ENCODE results near the gene SIRT6.

Gene SIRT6

DNA sequence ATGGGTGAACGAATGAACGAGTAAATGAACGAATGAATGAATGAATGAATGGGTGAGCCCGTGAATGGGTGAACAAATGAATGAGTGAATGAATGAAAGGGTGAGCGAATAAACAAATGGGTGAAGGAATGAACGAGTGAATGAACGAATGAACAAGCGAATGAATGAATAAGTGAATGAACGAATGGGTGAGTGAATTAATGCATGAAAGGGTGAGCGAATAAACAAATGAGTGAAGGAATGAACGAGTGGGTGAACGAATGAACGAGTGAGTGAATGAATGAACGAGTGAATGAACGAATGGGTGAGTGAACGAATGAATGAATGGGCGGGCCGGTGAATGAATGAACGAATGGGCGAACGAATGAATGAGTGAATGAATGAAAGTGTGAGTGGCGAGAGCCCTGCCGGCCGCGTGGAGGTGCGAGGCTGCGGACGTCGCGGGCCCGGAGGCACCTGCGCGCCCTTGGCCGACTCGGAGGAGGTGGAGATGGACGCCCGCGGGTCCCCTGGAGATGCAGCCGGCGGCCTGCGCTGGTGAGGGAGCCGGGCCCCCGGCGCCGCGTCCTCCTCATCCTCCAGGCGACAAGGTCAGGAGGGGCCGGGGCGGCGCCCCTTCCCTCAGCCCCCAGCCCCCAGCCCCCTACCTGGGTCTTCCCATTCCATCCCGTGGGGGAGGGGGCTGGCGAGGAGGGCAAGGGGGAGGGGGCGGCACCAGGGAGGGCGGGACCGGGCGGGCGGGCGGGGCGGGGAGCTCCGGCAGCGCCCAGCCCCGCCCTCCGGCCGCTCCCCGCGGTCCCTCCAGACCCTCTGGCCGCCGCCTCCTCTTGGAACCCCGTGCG is 15.5 kb upstream of the SIRT6 start (continued):
- no peak for TF ChIP-seq ZSCAN30 (tag by site-specific recombination; IDR thresholded peaks at IDR 0.05)
- TF ChIP-seq ZNF530 (tag by site-specific recombination; IDR thresholded peaks at IDR 0.05; ENCODE audit: low read depth), result no peak
- TF ChIP-seq ZNF146 (tag by site-specific recombination; IDR thresholded peaks at IDR 0.05), result no peak
- TF ChIP-seq ZNF157 (tag by site-specific recombination; IDR thresholded peaks at IDR 0.05), result no peak
- TF ChIP-seq, protein P1, sequence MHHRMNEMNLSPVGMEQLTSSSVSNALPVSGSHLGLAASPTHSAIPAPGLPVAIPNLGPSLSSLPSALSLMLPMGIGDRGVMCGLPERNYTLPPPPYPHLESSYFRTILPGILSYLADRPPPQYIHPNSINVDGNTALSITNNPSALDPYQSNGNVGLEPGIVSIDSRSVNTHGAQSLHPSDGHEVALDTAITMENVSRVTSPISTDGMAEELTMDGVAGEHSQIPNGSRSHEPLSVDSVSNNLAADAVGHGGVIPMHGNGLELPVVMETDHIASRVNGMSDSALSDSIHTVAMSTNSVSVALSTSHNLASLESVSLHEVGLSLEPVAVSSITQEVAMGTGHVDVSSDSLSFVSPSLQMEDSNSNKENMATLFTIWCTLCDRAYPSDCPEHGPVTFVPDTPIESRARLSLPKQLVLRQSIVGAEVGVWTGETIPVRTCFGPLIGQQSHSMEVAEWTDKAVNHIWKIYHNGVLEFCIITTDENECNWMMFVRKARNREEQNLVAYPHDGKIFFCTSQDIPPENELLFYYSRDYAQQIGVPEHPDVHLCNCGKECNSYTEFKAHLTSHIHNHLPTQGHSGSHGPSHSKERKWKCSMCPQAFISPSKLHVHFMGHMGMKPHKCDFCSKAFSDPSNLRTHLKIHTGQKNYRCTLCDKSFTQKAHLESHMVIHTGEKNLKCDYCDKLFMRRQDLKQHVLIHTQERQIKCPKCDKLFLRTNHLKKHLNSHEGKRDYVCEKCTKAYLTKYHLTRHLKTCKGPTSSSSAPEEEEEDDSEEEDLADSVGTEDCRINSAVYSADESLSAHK (tag by site-specific recombination; IDR thresholded peaks at IDR 0.05), result no peak
- TF ChIP-seq, protein P2, sequence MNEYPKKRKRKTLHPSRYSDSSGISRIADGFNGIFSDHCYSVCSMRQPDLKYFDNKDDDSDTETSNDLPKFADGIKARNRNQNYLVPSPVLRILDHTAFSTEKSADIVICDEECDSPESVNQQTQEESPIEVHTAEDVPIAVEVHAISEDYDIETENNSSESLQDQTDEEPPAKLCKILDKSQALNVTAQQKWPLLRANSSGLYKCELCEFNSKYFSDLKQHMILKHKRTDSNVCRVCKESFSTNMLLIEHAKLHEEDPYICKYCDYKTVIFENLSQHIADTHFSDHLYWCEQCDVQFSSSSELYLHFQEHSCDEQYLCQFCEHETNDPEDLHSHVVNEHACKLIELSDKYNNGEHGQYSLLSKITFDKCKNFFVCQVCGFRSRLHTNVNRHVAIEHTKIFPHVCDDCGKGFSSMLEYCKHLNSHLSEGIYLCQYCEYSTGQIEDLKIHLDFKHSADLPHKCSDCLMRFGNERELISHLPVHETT (tag by site-specific recombination; IDR thresholded peaks at IDR 0.05), result 0 out of 2 replicates have a peak, but pooled peaks have one; percentile 60
- 0 out of 2 replicates have a peak, but pooled peaks have one; percentile 17 for TF ChIP-seq ZNF629 (tag by site-specific recombination; IDR thresholded peaks at IDR 0.05)
- no peak for TF ChIP-seq GLIS2 (tag by site-specific recombination; IDR thresholded peaks at IDR 0.05)
- no peak for TF ChIP-seq ZNF658 (tag by site-specific recombination; IDR thresholded peaks at IDR 0.05)
- no peak for TF ChIP-seq FEZF1 (tag by site-specific recombination; IDR thresholded peaks at IDR 0.05)
- TF ChIP-seq ZBTB21 (tag by site-specific recombination; IDR thresholded peaks at IDR 0.05), result no peak
- TF ChIP-seq AEBP2 (tag by site-specific recombination; IDR thresholded peaks at IDR 0.05; ENCODE audit: borderline replicate concordance), result no peak
- 0 out of 2 replicates have a peak, but pooled peaks have one; percentile 33 for TF ChIP-seq ZNF785 (tag by site-specific recombination; IDR thresholded peaks at IDR 0.05)
- TF ChIP-seq ZNF148 (tag by site-specific recombination; IDR thresholded peaks at IDR 0.05; ENCODE audit: borderline replicate concordance), result no peak
- TF ChIP-seq, protein P3, sequence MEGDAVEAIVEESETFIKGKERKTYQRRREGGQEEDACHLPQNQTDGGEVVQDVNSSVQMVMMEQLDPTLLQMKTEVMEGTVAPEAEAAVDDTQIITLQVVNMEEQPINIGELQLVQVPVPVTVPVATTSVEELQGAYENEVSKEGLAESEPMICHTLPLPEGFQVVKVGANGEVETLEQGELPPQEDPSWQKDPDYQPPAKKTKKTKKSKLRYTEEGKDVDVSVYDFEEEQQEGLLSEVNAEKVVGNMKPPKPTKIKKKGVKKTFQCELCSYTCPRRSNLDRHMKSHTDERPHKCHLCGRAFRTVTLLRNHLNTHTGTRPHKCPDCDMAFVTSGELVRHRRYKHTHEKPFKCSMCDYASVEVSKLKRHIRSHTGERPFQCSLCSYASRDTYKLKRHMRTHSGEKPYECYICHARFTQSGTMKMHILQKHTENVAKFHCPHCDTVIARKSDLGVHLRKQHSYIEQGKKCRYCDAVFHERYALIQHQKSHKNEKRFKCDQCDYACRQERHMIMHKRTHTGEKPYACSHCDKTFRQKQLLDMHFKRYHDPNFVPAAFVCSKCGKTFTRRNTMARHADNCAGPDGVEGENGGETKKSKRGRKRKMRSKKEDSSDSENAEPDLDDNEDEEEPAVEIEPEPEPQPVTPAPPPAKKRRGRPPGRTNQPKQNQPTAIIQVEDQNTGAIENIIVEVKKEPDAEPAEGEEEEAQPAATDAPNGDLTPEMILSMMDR (tag by site-specific recombination; IDR thresholded peaks at IDR 0.05), result no peak
- TF ChIP-seq ZNF510 (tag by site-specific recombination; IDR thresholded peaks at IDR 0.05; ENCODE audit: insufficient replicate concordance), result no peak
- TF ChIP-seq, protein P4, sequence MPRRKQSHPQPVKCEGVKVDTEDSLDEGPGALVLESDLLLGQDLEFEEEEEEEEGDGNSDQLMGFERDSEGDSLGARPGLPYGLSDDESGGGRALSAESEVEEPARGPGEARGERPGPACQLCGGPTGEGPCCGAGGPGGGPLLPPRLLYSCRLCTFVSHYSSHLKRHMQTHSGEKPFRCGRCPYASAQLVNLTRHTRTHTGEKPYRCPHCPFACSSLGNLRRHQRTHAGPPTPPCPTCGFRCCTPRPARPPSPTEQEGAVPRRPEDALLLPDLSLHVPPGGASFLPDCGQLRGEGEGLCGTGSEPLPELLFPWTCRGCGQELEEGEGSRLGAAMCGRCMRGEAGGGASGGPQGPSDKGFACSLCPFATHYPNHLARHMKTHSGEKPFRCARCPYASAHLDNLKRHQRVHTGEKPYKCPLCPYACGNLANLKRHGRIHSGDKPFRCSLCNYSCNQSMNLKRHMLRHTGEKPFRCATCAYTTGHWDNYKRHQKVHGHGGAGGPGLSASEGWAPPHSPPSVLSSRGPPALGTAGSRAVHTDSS (tag by site-specific recombination; IDR thresholded peaks at IDR 0.05), result no peak
- TF ChIP-seq ZBTB8A (tag by site-specific recombination; IDR thresholded peaks at IDR 0.05), result peak; percentile 58
- no peak for TF ChIP-seq ZNF670 (tag by site-specific recombination; IDR thresholded peaks at IDR 0.05; ENCODE audit: low read depth)
- TF ChIP-seq TSHZ1 (tag by site-specific recombination; IDR thresholded peaks at IDR 0.05; ENCODE audit: borderline replicate concordance), result no peak
- TF ChIP-seq, protein P5, sequence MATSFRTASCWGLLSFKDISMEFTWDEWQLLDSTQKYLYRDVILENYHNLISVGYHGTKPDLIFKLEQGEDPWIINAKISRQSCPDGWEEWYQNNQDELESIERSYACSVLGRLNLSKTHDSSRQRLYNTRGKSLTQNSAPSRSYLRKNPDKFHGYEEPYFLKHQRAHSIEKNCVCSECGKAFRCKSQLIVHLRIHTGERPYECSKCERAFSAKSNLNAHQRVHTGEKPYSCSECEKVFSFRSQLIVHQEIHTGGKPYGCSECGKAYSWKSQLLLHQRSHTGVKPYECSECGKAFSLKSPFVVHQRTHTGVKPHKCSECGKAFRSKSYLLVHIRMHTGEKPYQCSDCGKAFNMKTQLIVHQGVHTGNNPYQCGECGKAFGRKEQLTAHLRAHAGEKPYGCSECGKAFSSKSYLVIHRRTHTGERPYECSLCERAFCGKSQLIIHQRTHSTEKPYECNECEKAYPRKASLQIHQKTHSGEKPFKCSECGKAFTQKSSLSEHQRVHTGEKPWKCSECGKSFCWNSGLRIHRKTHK (tag by site-specific recombination; IDR thresholded peaks at IDR 0.05), result no peak

Measured in HEK293 (cell line).